HG03097 (cell line): ENCODE measurements around the gene CAPN3.

Experiments
- ATAC-seq: cut with Tn5 transposase; IDR thresholded peaks from one replicate; pipeline ENCODE4 v1.9.1; 2021; ENCODE audit not compliant: unreplicated experiment, low FRiP score

The CAPN3 gene

GRCh38 chr15:42387603-42388002, 28.3 kb downstream of the CAPN3 start:
- no peak for ATAC-seq

- no peak for ATAC-seq
Observed at GRCh38 chr15:42392309-42393024, 33.2 kb downstream of the CAPN3 start.

- no peak for ATAC-seq
Observed at GRCh38 chr15:42394106-42394505, 34.8 kb downstream of the CAPN3 start.

- no peak for ATAC-seq
Observed at GRCh38 chr15:42395838-42396237, 36.5 kb downstream of the CAPN3 start.

- no peak for ATAC-seq
Observed at GRCh38 chr15:42401544-42402454, 42.5 kb downstream of the CAPN3 start.

- ATAC-seq: no peak
Observed at GRCh38 chr15:42402455-42403205, 43.3 kb downstream of the CAPN3 start.

GRCh38 chr15:42403389-42403788, 44.1 kb downstream of the CAPN3 start:
- no peak for ATAC-seq

GRCh38 chr15:42404461-42405235, 45.3 kb downstream of the CAPN3 start:
- no peak for ATAC-seq

- no peak for ATAC-seq
Observed at GRCh38 chr15:42405863-42406482, 46.7 kb downstream of the CAPN3 start.

- no peak for ATAC-seq
Observed at GRCh38 chr15:42408178-42408577, 48.9 kb downstream of the CAPN3 start.

- no peak for ATAC-seq
Observed at GRCh38 chr15:42409011-42409410, 49.7 kb downstream of the CAPN3 start.

- ATAC-seq: no peak
Observed at GRCh38 chr15:42411884-42412283, 52.6 kb downstream of the CAPN3 start.

- ATAC-seq: no peak
Observed at GRCh38 chr15:42413920-42414319, 54.6 kb downstream of the CAPN3 start.

- no peak for ATAC-seq
Observed at GRCh38 chr15:42419369-42419768, 60.1 kb downstream of the CAPN3 start.

GRCh38 chr15:42421376-42421775, 62.1 kb downstream of the CAPN3 start:
- ATAC-seq: no peak

GRCh38 chr15:42427429-42428223, 68.3 kb downstream of the CAPN3 start:
- no peak for ATAC-seq

GRCh38 chr15:42444415-42445063, 85.2 kb downstream of the CAPN3 start:
- ATAC-seq: no peak

GRCh38 chr15:42445551-42445950, 86.2 kb downstream of the CAPN3 start:
- ATAC-seq: no peak

GRCh38 chr15:42447599-42447998, 88.3 kb downstream of the CAPN3 start:
- no peak for ATAC-seq
